WTC11 (cell line): ENCODE results near the gene GAS6. TPM values are rescaled to one million over a fixed set of nuclear protein-coding genes. Genes with fewer than 3 reads are reported as not detected.
A peak's percentile ranks its signal among the peaks of the same experiment; 100 is the strongest.

Experiments used
- ATAC-seq: fragments of 200-7000 bp; cut with Tn5 transposase; 2 replicates; pipeline ENCODE4 v1.10.0; 2021; ENCODE audit warnings: mild to moderate bottlenecking, moderate library complexity
- CTCF ChIA-PET: fragments of 300-600 bp; sonication (Branson Sonifier 250); formaldehyde crosslinking; loops from one replicate; lab custom pipeline; 2021; ENCODE audit warnings: antibody characterized with exemption; lab: Charles Lee
- POLR2A ChIA-PET: fragments of 350-600 bp; sonication (Branson Sonifier 250); formaldehyde crosslinking; loops from one replicate; lab custom pipeline; 2021; ENCODE audit warnings: antibody characterized with exemption; lab: Charles Lee
- DNase-seq: peaks from one replicate; pipeline ENCODE4 v3.0.0; 2021; ENCODE audit warnings: low spot score
- H3K27ac Mint-ChIP-seq: 2 replicates; pipeline ENCODE4 v1.8.0; 2021; ENCODE audit warnings: mixed read lengths
- H3K27me3 Mint-ChIP-seq: 2 replicates; pipeline ENCODE4 v1.8.0; 2021; ENCODE audit warnings: low read depth, mild to moderate bottlenecking, moderate library complexity, mixed read lengths
- H3K36me3 Mint-ChIP-seq: 2 replicates; pipeline ENCODE4 v1.8.0; 2021; ENCODE audit warnings: mixed read lengths
- H3K4me1 Mint-ChIP-seq: 2 replicates; pipeline ENCODE4 v1.8.0; 2022; ENCODE audit warnings: mixed read lengths
- H3K4me3 Mint-ChIP-seq: 2 replicates; pipeline ENCODE4 v1.8.0; 2021; ENCODE audit warnings: mild to moderate bottlenecking, moderate library complexity, mixed read lengths
- H3K9me3 Mint-ChIP-seq: 2 replicates; pipeline ENCODE4 v1.8.0; 2021; ENCODE audit warnings: mixed read lengths
- GTF2I ChIP-seq: fragments of 250-450 bp; sonication (Bioruptor Pico); conservative IDR thresholded peaks from 2 replicates; pipeline ENCODE4 v1.4.0; 2021; ENCODE audit warnings: mild to moderate bottlenecking
- IRF2 ChIP-seq: sonication (generic); formaldehyde crosslinking; IDR thresholded peaks from 2 replicates; pipeline ENCODE4 v1.8.0; 2022; ENCODE audit warnings: low read depth, missing genetic modification reagents, borderline replicate concordance
- MYBL2 ChIP-seq: sonication (generic); formaldehyde crosslinking; IDR thresholded peaks from 2 replicates; pipeline ENCODE4 v1.8.1; 2023; ENCODE audit warnings: mild to moderate bottlenecking, moderate library complexity, missing genetic modification reagents
- NFATC4 ChIP-seq: fragments of 250-450 bp; sonication (Bioruptor Pico); IDR thresholded peaks from 2 replicates; pipeline ENCODE4 v1.9.0; 2021; ENCODE audit warnings: mild to moderate bottlenecking
- NFYB ChIP-seq: sonication (generic); formaldehyde crosslinking; conservative IDR thresholded peaks from 2 replicates; pipeline ENCODE4 v1.8.0; 2022; ENCODE audit warnings: low read depth, missing genetic modification reagents
- PRRX2 ChIP-seq: fragments of 250-450 bp; sonication (Bioruptor Pico); IDR thresholded peaks from 2 replicates; pipeline ENCODE4 v1.8.0; 2021; ENCODE audit warnings: mild to moderate bottlenecking
- RELA ChIP-seq: sonication (generic); formaldehyde crosslinking; IDR thresholded peaks from 2 replicates; pipeline ENCODE4 v1.8.1; 2022; ENCODE audit warnings: missing genetic modification reagents, mild to moderate bottlenecking, borderline replicate concordance
- RORB ChIP-seq: fragments of 250-450 bp; sonication (Bioruptor Pico); IDR thresholded peaks from 2 replicates; pipeline ENCODE4 v1.9.0; 2021; ENCODE audit warnings: mild to moderate bottlenecking
- SP1 ChIP-seq: sonication (generic); formaldehyde crosslinking; conservative IDR thresholded peaks from 2 replicates; pipeline ENCODE4 v1.8.1; 2022; ENCODE audit warnings: missing genetic modification reagents
- TCF7 ChIP-seq: sonication (generic); formaldehyde crosslinking; IDR thresholded peaks from 2 replicates; pipeline ENCODE4 v1.8.0; 2022; ENCODE audit warnings: mild to moderate bottlenecking, low read depth, missing genetic modification reagents, moderate library complexity
- ZNF121 ChIP-seq: sonication (generic); formaldehyde crosslinking; IDR thresholded peaks from 2 replicates; pipeline ENCODE4 v1.8.0; 2023; ENCODE audit warnings: missing genetic modification reagents
- ZNF138 ChIP-seq: sonication (generic); formaldehyde crosslinking; conservative IDR thresholded peaks from 2 replicates; pipeline ENCODE4 v1.8.1; 2022; ENCODE audit warnings: mild to moderate bottlenecking, moderate library complexity, missing genetic modification reagents
- ZNF317 ChIP-seq: sonication (generic); formaldehyde crosslinking; IDR thresholded peaks from 2 replicates; pipeline ENCODE4 v1.8.1; 2023; ENCODE audit warnings: low read depth, mild to moderate bottlenecking, moderate library complexity, missing genetic modification reagents, borderline replicate concordance
- ZNF416 ChIP-seq: fragments of 250-450 bp; sonication (Bioruptor Pico); IDR thresholded peaks from 2 replicates; pipeline ENCODE4 v1.9.0; 2021; ENCODE audit warnings: mild to moderate bottlenecking, inconsistent platforms
- ZNF423 ChIP-seq: fragments of 250-450 bp; sonication (Bioruptor Pico); IDR thresholded peaks from 2 replicates; pipeline ENCODE4 v2.1.2; 2022; ENCODE audit warnings: mild to moderate bottlenecking, moderate library complexity
- total RNA-seq: library from RNA; stranded (reverse); gene quantifications from 3 replicates; pipeline ENCODE4 v1.2.3, GENCODE V29; 2021
- TF ChIP-seq, protein P1 (sequence below): sonication (generic); formaldehyde crosslinking; IDR thresholded peaks from 2 replicates; pipeline ENCODE4 v1.8.0; 2022; ENCODE audit warnings: mild to moderate bottlenecking, missing genetic modification reagents
- TF ChIP-seq, protein P2 (sequence below): sonication (generic); formaldehyde crosslinking; IDR thresholded peaks from 2 replicates; pipeline ENCODE4 v1.8.1; 2023; ENCODE audit warnings: mild to moderate bottlenecking, missing genetic modification reagents, moderate library complexity
- TF ChIP-seq, protein P3 (sequence below): fragments of 250-450 bp; sonication (Bioruptor Pico); IDR thresholded peaks from 2 replicates; pipeline ENCODE4 v2.1.2; 2022; ENCODE audit warnings: mild to moderate bottlenecking, moderate library complexity

The GAS6 gene
- total RNA-seq, 1 experiment from 2014 or later, result 29.4 TPM

DNA sequence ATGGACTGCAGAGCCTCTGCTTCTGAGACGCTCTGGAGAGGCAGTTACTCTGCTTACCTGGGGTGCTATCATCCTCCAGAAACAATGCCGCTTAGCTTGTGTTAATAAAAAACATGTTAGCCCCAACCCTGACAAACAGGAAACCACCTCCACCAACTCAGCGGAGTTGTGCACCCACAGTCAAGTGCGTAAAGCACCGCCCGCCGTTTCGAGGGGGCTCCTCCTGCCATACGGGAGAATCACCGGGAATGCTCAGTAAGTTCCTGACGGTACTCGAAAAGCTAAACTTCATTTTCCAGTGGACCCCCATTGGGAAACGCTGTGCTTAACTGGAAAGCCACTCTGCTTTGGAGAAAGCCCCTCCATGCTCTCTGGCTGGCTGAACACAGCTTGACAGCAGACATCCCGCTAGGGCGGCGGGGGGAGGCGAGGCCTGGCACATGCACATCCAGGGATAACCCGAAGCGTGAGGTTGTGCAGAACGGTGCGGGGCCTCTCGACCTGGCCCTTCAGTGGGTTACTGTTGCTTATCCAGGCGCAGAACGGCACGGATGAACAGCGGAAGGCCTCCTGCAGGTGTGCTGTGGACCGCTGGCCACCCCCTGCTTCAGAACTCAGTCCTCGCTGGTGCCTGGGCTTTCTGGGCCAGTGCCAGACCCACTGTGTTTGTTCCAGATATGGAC, 17.1 kb downstream of the GAS6 start:
- Mint-ChIP-seq H3K4me3 (no peak overlapping the region), H3K4me1 (peaks cover 2% of the 10 kb centered on the region; the same call in 1 of the 2 replicates)
- ChIA-PET POLR2A (no interaction called here), CTCF (no interaction called here)
- peak; percentile 8 for DNase-seq
- TF ChIP-seq TCF7 (CRISPR knock-in tag), result no peak
- TF ChIP-seq, all 79 proteins: peak for 0
- Mint-ChIP-seq H3K36me3 (no peaks in the 10 kb centered on the region; the same call in 1 of the 2 replicates), H3K9me3 (no peaks in the 10 kb centered on the region), H3K27me3 (no peaks in the 10 kb centered on the region), H3K27ac (no peak overlapping the region)
- no peak for ATAC-seq

DNA sequence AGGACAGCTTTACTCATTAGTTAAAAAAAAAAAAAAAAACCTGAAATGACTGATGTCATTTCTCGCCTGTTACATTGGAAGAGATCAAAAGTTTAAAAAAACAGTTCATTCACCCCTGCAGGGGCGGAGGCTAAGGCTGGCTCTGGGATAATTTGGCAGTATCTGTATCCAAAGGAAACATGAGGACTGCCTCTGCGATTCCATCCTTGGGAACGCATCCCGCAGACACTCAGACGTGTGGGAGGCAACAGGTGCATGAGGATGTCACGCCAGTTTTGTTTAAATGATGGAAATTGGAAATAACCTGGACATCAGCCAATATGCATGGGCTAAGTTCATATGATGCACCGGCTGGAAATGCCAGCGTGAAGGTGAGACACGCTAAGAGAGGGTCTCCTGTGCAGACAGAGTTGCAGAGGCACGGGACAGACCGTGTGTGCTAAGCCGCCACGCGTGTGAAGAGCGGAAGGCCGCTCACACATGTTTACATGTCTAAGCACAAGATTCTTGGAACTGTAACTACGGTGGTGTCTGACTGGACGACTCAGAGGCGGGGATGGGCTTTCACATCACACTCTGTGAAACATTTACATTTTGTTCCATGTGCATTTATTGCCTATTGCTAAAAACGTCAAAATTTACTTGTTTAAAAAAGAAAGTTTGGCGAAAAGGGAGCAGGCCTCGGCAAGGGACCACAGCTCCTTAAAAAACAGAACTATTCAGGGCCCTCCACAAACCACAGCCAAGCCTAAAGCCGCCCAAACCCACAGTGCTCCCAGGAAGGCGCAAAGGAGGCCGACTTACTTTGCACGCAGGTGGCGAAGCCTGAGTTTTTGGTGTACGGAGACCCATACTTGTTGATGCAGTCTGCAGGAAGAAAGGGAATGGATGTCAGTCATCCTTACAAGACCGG, 17.9 kb downstream of the GAS6 start:
- Mint-ChIP-seq H3K9me3 (no peaks in the 10 kb centered on the region), H3K4me1 (peaks cover 2% of the 10 kb centered on the region; the same call in 1 of the 2 replicates), H3K36me3 (no peaks in the 10 kb centered on the region; the same call in 1 of the 2 replicates), H3K27ac (no peak overlapping the region), H3K27me3 (no peaks in the 10 kb centered on the region), H3K4me3 (no peak overlapping the region)
- ChIA-PET POLR2A (no interaction called here), CTCF (no interaction called here)
- no peak for TF ChIP-seq MYBL2
- no peak for TF ChIP-seq SP1
- no peak for TF ChIP-seq ZNF423
- DNase-seq, result no peak
- ATAC-seq, result no peak

DNA sequence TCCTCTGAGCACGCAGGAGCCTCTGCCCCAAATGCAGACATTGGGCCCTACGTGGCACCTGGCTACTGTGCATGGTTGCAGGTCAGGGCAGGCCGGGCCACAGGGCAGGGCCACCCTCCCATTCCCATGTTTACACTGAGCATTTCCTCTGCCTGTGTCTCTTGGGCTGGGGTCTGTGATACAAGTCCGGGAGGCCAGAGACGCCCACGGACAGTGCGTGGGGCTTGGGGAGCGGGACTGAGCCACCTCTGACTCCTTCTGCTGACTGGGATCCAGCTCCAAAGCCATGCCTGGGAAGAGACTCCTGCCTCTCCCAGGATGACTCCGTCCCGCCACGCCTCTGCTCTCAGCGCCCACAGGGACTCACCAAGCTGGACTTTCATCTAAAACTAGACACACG, 18.8 kb downstream of the GAS6 start:
- no peak overlapping the region for H3K27ac Mint-ChIP-seq
- no peaks in the 10 kb centered on the region for H3K9me3 Mint-ChIP-seq
- TF ChIP-seq, protein P1, sequence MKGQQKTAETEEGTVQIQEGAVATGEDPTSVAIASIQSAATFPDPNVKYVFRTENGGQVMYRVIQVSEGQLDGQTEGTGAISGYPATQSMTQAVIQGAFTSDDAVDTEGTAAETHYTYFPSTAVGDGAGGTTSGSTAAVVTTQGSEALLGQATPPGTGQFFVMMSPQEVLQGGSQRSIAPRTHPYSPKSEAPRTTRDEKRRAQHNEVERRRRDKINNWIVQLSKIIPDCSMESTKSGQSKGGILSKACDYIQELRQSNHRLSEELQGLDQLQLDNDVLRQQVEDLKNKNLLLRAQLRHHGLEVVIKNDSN, result no peak
- TF ChIP-seq IRF2 (CRISPR knock-in tag) (no peak), RELA (CRISPR knock-in tag) (no peak), SP1 (no peak), ZNF317 (CRISPR knock-in tag) (no peak), GTF2I (no peak), RORB (no peak), ZNF121 (CRISPR knock-in tag) (no peak), PRRX2 (CRISPR knock-in tag) (no peak), ZNF416 (CRISPR knock-in tag) (no peak), NFYB (CRISPR knock-in tag) (no peak), ZNF138 (no peak), NFATC4 (CRISPR knock-in tag) (no peak)
- TF ChIP-seq, protein P2, sequence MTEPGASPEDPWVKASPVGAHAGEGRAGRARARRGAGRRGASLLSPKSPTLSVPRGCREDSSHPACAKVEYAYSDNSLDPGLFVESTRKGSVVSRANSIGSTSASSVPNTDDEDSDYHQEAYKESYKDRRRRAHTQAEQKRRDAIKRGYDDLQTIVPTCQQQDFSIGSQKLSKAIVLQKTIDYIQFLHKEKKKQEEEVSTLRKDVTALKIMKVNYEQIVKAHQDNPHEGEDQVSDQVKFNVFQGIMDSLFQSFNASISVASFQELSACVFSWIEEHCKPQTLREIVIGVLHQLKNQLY (CRISPR knock-in tag), result no peak
- TF ChIP-seq, protein P3, sequence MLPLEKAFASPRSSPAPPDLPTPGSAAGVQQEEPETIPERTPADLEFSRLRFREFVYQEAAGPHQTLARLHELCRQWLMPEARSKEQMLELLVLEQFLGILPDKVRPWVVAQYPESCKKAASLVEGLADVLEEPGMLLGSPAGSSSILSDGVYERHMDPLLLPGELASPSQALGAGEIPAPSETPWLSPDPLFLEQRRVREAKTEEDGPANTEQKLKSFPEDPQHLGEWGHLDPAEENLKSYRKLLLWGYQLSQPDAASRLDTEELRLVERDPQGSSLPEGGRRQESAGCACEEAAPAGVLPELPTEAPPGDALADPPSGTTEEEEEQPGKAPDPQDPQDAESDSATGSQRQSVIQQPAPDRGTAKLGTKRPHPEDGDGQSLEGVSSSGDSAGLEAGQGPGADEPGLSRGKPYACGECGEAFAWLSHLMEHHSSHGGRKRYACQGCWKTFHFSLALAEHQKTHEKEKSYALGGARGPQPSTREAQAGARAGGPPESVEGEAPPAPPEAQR (CRISPR knock-in tag), result no peak
- ChIA-PET CTCF (no interaction called here), POLR2A (no interaction called here)
- DNase-seq (no peak), ATAC-seq (no peak)
- H3K27me3 Mint-ChIP-seq, result no peaks in the 10 kb centered on the region
- H3K4me1 Mint-ChIP-seq, result peaks cover 2% of the 10 kb centered on the region; the same call in 1 of the 2 replicates
- no peak overlapping the region for H3K4me3 Mint-ChIP-seq
- no peaks in the 10 kb centered on the region; the same call in 1 of the 2 replicates for H3K36me3 Mint-ChIP-seq
